ENCODE results near the gene GLUD1. TPM values are rescaled to one million over a fixed set of nuclear protein-coding genes. Genes with fewer than 3 reads are reported as not detected.

The GLUD1 gene
- total RNA-seq, 4 donors from 2014 or later: 115 to 189 (median 125) TPM

Small RNA genes lying within 50 kb of the gene (small RNA-seq; reads per million reads assigned to genes)
- not detected for gene AL136982.5
- not detected for gene FAM25A
- gene RNU6-529P: not detected

Other genes starting within 250 kb of the GLUD1 start
- 100 to 1,000 TPM in 1 of 4 donors, 10 to 100 TPM in 3; 45.0 to 133 (median 74.2) TPM for gene MMRN2, start 137.2 kb downstream of the GLUD1 start, total RNA-seq
- 10 to 100 TPM in 3 of 4 donors, 1 to 10 TPM in 1; 5.5 to 68.6 (median 36.2) TPM for gene SNCG, start 136.2 kb downstream of the GLUD1 start, total RNA-seq
- gene ADIRF, start 126.4 kb downstream of the GLUD1 start, total RNA-seq: 100 to 1,000 TPM in 3 of 4 donors, 1 to 10 TPM in 1; 8.5 to 368 (median 275) TPM
- gene FAM25A, start 74.5 kb downstream of the GLUD1 start, total RNA-seq: not detected
- gene SHLD2, start 363 bp upstream of the GLUD1 start, total RNA-seq: 10 to 100 TPM; 17.1 to 61.6 (median 30.2) TPM
- gene NUTM2A, start 130.6 kb upstream of the GLUD1 start, total RNA-seq: 1 to 10 TPM in 2 of 4 donors, not detected in 2; 1.1 to 1.2 TPM